Measurements from ENCODE around the gene RGS4.

Gene RGS4

GRCh38 chr1:163093169-163093568 is 24.0 kb downstream of the RGS4 start:
- TF ChIP-seq CTCF (conservative IDR thresholded peaks at IDR 0.05; ENCODE audit: control insufficient read depth, insufficient read depth, low read depth, low read length) = no peak
- H3K4me3 ChIP-seq (ENCODE audit: control insufficient read depth, low read depth, low read length) = no peak overlapping the region
- DNase-seq (ENCODE audit: low read depth) = no peak

- TF ChIP-seq CTCF (conservative IDR thresholded peaks at IDR 0.05; ENCODE audit: control insufficient read depth, insufficient read depth, low read depth, low read length) = no peak
- no peak for DNase-seq (ENCODE audit: low read depth)
Measured at GRCh38 chr1:163093579-163093978, 24.4 kb downstream of the RGS4 start.

GRCh38 chr1:163094182-163094581 is 25.0 kb downstream of the RGS4 start:
- DNase-seq (ENCODE audit: low read depth) = no peak
- no peak overlapping the region for H3K4me3 ChIP-seq (ENCODE audit: control insufficient read depth, low read depth, low read length)
- TF ChIP-seq CTCF (conservative IDR thresholded peaks at IDR 0.05; ENCODE audit: control insufficient read depth, insufficient read depth, low read depth, low read length) = no peak

More at GRCh38 chr1:163093579-163093978, 24.4 kb downstream of the RGS4 start:
- no peak overlapping the region for H3K4me3 ChIP-seq (ENCODE audit: control insufficient read depth, low read depth, low read length)

- DNase-seq (ENCODE audit: low read depth) = no peak
Measured at GRCh38 chr1:163094589-163094988, 25.4 kb downstream of the RGS4 start.

GRCh38 chr1:163095213-163095612 is 26.1 kb downstream of the RGS4 start:
- no peak for DNase-seq (ENCODE audit: low read depth)
- no peak overlapping the region for H3K4me3 ChIP-seq (ENCODE audit: control insufficient read depth, low read depth, low read length)
- TF ChIP-seq CTCF (conservative IDR thresholded peaks at IDR 0.05; ENCODE audit: control insufficient read depth, insufficient read depth, low read depth, low read length) = no peak

More at GRCh38 chr1:163094589-163094988, 25.4 kb downstream of the RGS4 start:
- no peak overlapping the region for H3K4me3 ChIP-seq (ENCODE audit: control insufficient read depth, low read depth, low read length)
- no peak for TF ChIP-seq CTCF (conservative IDR thresholded peaks at IDR 0.05; ENCODE audit: control insufficient read depth, insufficient read depth, low read depth, low read length)

GRCh38 chr1:163102590-163102989 is 33.4 kb downstream of the RGS4 start:
- TF ChIP-seq CTCF (conservative IDR thresholded peaks at IDR 0.05; ENCODE audit: control insufficient read depth, insufficient read depth, low read depth, low read length) = no peak
- H3K4me3 ChIP-seq (ENCODE audit: control insufficient read depth, low read depth, low read length) = no peak overlapping the region
- DNase-seq (ENCODE audit: low read depth) = no peak

Measured in fibroblast of mammary gland (primary cell).